H9 (cell line): ENCODE data around the gene GRIN3B. TPM values are rescaled to one million over a fixed set of nuclear protein-coding genes. Genes with fewer than 3 reads are reported as not detected.
A peak's percentile ranks its signal among the peaks of the same experiment; 100 is the strongest.

Experiments used
- DNase-seq: peaks from one replicate; pipeline ENCODE4 v3.0.0-alpha.2; 2017
- H2AFZ ChIP-seq: one replicate; pipeline ENCODE4 v1.6.1; 2013; ENCODE audit warnings: mild to moderate bottlenecking, low read length, control low read depth, moderate library complexity
- H2AK5ac ChIP-seq: 2 replicates; pipeline ENCODE4 v1.6.1; 2013; ENCODE audit warnings: low read length, control low read depth, mixed read lengths; ENCODE audit not compliant: insufficient read length
- H2BK120ac ChIP-seq: one replicate; pipeline ENCODE4 v1.6.1; 2013; ENCODE audit warnings: low read depth, mild to moderate bottlenecking, low read length, control low read depth, inconsistent platforms; ENCODE audit not compliant: poor library complexity, severe bottlenecking
- H2BK12ac ChIP-seq: 2 replicates; pipeline ENCODE4 v1.6.1; 2013; ENCODE audit warnings: low read length, control low read depth, mixed read lengths, low read depth; ENCODE audit not compliant: insufficient read length
- H2BK15ac ChIP-seq: 2 replicates; pipeline ENCODE4 v1.6.1; 2013; ENCODE audit warnings: low read depth, low read length, control low read depth
- H2BK20ac ChIP-seq: one replicate; pipeline ENCODE4 v1.6.1; 2013; ENCODE audit warnings: low read depth, mild to moderate bottlenecking, low read length, control low read depth, inconsistent platforms; ENCODE audit not compliant: poor library complexity, severe bottlenecking
- H2BK5ac ChIP-seq: 2 replicates; pipeline ENCODE4 v1.6.1; 2013; ENCODE audit warnings: low read length, control low read depth, mixed read lengths; ENCODE audit not compliant: insufficient read length
- H3K14ac ChIP-seq: 2 replicates; pipeline ENCODE4 v1.6.1; 2013; ENCODE audit warnings: low read length, control low read depth; ENCODE audit not compliant: insufficient read depth
- H3K18ac ChIP-seq: 2 replicates; pipeline ENCODE4 v1.6.1; 2013; ENCODE audit warnings: low read depth, mild to moderate bottlenecking, mixed read lengths, low read length, control low read depth; ENCODE audit not compliant: insufficient read length
- H3K23ac ChIP-seq: 2 replicates; pipeline ENCODE4 v1.6.1; 2013; ENCODE audit warnings: low read length, control low read depth, mixed read lengths, low read depth; ENCODE audit not compliant: insufficient read length
- H3K23me2 ChIP-seq: 2 replicates; pipeline ENCODE4 v1.6.1; 2013; ENCODE audit warnings: low read depth, mild to moderate bottlenecking, mixed read lengths, low read length, control low read depth; ENCODE audit not compliant: insufficient read length, poor library complexity, severe bottlenecking
- H3K27ac ChIP-seq: 2 replicates; pipeline ENCODE4 v1.5.1; 2013; ENCODE audit warnings: low read length, control low read depth, mixed read lengths, low read depth; ENCODE audit not compliant: insufficient read length
- H3K27me3 ChIP-seq: 2 replicates; pipeline ENCODE4 v1.6.1; 2013; ENCODE audit warnings: low read length, control low read depth, inconsistent platforms; ENCODE audit not compliant: insufficient read depth
- H3K4ac ChIP-seq: 2 replicates; pipeline ENCODE4 v1.6.1; 2013; ENCODE audit warnings: low read depth, mild to moderate bottlenecking, control low read depth, inconsistent platforms, low read length, moderate library complexity
- H3K4me1 ChIP-seq: 2 replicates; pipeline ENCODE4 v1.6.1; 2013; ENCODE audit warnings: low read length, control low read depth, inconsistent platforms; ENCODE audit not compliant: insufficient read depth
- H3K4me2 ChIP-seq: 2 replicates; pipeline ENCODE4 v1.6.1; 2013; ENCODE audit warnings: low read length, control low read depth, mixed read lengths; ENCODE audit not compliant: insufficient read length, insufficient read depth
- H3K56ac ChIP-seq: 2 replicates; pipeline ENCODE4 v1.6.1; 2013; ENCODE audit warnings: low read depth, mild to moderate bottlenecking, mixed read lengths, low read length, control low read depth; ENCODE audit not compliant: insufficient read length
- H3K79me1 ChIP-seq: 2 replicates; pipeline ENCODE4 v1.6.1; 2013; ENCODE audit warnings: low read depth, mild to moderate bottlenecking, moderate library complexity, low read length, control low read depth, inconsistent platforms; ENCODE audit not compliant: insufficient read depth, poor library complexity, severe bottlenecking
- H3K79me2 ChIP-seq: 2 replicates; pipeline ENCODE4 v1.6.1; 2013; ENCODE audit warnings: low read length, control low read depth, inconsistent platforms; ENCODE audit not compliant: insufficient read depth
- H3K9ac ChIP-seq: 2 replicates; pipeline ENCODE4 v1.6.1; 2013; ENCODE audit warnings: low read length, control low read depth, mixed read lengths; ENCODE audit not compliant: insufficient read length; ENCODE audit errors: extremely low read depth
- H3K9me3 ChIP-seq: one replicate; pipeline ENCODE4 v1.6.1; 2013; ENCODE audit warnings: low read depth, low read length, inconsistent platforms; ENCODE audit not compliant: control insufficient read depth
- H3T11ph ChIP-seq: one replicate; pipeline ENCODE4 v1.6.1; 2013; ENCODE audit warnings: mild to moderate bottlenecking, low read length, control low read depth, inconsistent platforms
- H4K20me1 ChIP-seq: one replicate; pipeline ENCODE4 v1.6.1; 2013; ENCODE audit not compliant: control insufficient read depth, insufficient read length, insufficient read depth
- H4K5ac ChIP-seq: 2 replicates; pipeline ENCODE4 v1.6.1; 2013; ENCODE audit warnings: low read depth, mild to moderate bottlenecking, mixed read lengths, low read length, control low read depth; ENCODE audit not compliant: insufficient read length
- H4K8ac ChIP-seq: replicated peaks from 2 replicates; pipeline ENCODE4 v1.6.1; 2013; ENCODE audit warnings: low read length, control low read depth, mixed read lengths, low read depth; ENCODE audit not compliant: insufficient read length
- H4K91ac ChIP-seq: 2 replicates; pipeline ENCODE4 v1.6.1; 2013; ENCODE audit warnings: low read depth, mild to moderate bottlenecking, moderate library complexity, mixed read lengths, low read length, control low read depth; ENCODE audit not compliant: insufficient read length
- H3K27ac Mint-ChIP-seq, 3 experiments: 2 replicates in 2 of 3; 3 replicates in 1 of 3; pipeline ENCODE4 v1.8.0; 2020 to 2021; ENCODE audit warnings: mixed read lengths in 3 of 3, mild to moderate bottlenecking in 1 of 3, moderate library complexity in 1 of 3
- H3K27me3 Mint-ChIP-seq: 2 replicates; pipeline ENCODE4 v1.8.0; 2021; ENCODE audit warnings: low read depth, mild to moderate bottlenecking, moderate library complexity, mixed read lengths
- H3K36me3 Mint-ChIP-seq, 3 experiments: 2 replicates in 2 of 3; 3 replicates in 1 of 3; pipeline ENCODE4 v1.8.0; 2020 to 2021; ENCODE audit warnings: low read depth in 3 of 3, mixed read lengths in 3 of 3; ENCODE audit not compliant: insufficient read depth in 1 of 3
- H3K4me1 Mint-ChIP-seq, 2 experiments: 2 replicates each; pipeline ENCODE4 v1.8.0; 2020; ENCODE audit warnings: mixed read lengths in 2 of 2
- H3K4me3 Mint-ChIP-seq, 2 experiments: 2 replicates in 1 of 2; 3 replicates in 1 of 2; pipeline ENCODE4 v1.8.0; 2020 to 2021; ENCODE audit warnings: mild to moderate bottlenecking in 2 of 2, mixed read lengths in 2 of 2, moderate library complexity in 1 of 2
- H3K9me3 Mint-ChIP-seq, 2 experiments: 2 replicates in 1 of 2; 3 replicates in 1 of 2; pipeline ENCODE4 v1.8.0; 2020; ENCODE audit warnings: mild to moderate bottlenecking in 2 of 2, mixed read lengths in 2 of 2, moderate library complexity in 1 of 2
- WGBS: extraction: QIAGEN DNeasy Blood & Tissue Kit; methylation state at CpG from one replicate; pipeline ENCODE4 v1.1.7; 2013; ENCODE audit warnings: missing lambda C conversion rate, low lambda C conversion rate, mixed read lengths; ENCODE audit not compliant: insufficient read length; ENCODE audit errors: extremely low coverage; 5-methylcytosine and 5-hydroxymethylcytosine counted together
- total RNA-seq: library from RNA; stranded (reverse); gene quantifications from 2 replicates; pipeline ENCODE4 v1.2.1, GENCODE V29; 2021
- TF ChIP-seq, protein P1 (sequence below): fragments of 200-600 bp; sonication (generic); conservative IDR thresholded peaks from 3 replicates; pipeline ENCODE4 v1.8.0; 2021; ENCODE audit warnings: antibody characterized with exemption, mild to moderate bottlenecking

The GRIN3B gene
- total RNA-seq, 1 experiment from 2014 or later = 1.0 TPM

DNA sequence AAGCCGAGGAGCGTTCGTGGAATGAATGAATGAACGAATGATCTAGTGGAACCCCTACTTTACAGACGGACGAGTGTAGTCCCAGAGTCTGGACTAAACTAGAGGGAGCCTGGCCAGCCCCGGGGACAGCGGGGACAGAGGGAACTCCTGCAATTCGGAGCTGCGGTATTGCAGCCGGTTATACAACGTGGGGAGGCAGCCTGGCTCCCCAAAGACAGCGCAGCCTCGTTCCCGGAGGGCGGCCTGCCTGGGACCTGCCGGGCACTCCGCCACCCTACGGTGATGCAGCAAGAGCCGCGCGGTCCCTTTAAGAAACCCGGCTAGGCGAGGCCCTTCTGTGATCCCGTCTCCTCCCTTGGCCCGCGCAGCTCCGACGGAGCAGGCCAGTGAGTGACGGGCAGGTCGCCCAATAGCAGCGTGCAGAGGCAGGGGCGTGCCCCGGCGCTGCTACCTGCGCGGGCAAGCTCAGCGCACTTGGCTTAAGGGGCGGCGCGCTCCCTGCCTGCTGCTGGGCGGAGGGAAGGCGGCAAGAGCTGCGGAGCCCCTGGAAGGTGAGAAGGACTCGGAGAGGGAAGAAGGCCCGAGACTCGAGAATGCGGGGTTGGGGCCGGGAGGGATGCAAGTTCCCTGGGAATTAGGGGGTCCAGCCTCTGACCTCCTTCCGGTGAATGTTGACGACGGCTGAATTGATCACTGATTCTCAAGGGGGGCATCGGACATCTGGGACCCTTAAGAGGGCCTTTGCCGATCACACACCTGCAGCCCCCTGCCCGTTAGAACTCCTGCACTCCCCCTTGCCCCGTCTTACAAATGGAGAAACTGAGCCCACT lies 39.6 kb downstream of the GRIN3B start, which contains the start of gene ABCA7:
TSS of gene ABCA7 (plus strand) at position 462 of the 830 bp plus-strand sequence. CDS start 1,255 bp downstream, outside the sequence.
- no peak within 1 kb of the TSS for H2AFZ ChIP-seq
- no peak within 1 kb of the TSS for H2BK5ac ChIP-seq
- H3K36me3 Mint-ChIP-seq = peaks cover 24 to 52% (median 38%) of the 10 kb centered on the region in 3 experiments
- no peaks in the 10 kb centered on the region for H3K9me3 ChIP-seq
- H3K23ac ChIP-seq = no peak within 1 kb of the TSS
- H3K27ac Mint-ChIP-seq = peak within 1 kb of the TSS in 2 of 3 experiments; percentile 95 to 97; a peak in 5 of 7 replicates
- no peak within 1 kb of the TSS for H3K18ac ChIP-seq
- H3K9me3 Mint-ChIP-seq = no peaks in the 10 kb centered on the region
- H3K4me1 ChIP-seq = no peaks in the 10 kb centered on the region; the same call in 1 of the 2 replicates
- no peak within 1 kb of the TSS for H3K14ac ChIP-seq
- no peak within 1 kb of the TSS for H4K91ac ChIP-seq
- peak within 1 kb of the TSS; percentile 82 to 93 for H3K4me3 Mint-ChIP-seq
- peak; percentile 99 for DNase-seq
- H3K79me1 ChIP-seq = no peaks in the 10 kb centered on the region
- H3K56ac ChIP-seq = no peak within 1 kb of the TSS
- H4K20me1 ChIP-seq = no peaks in the 10 kb centered on the region
- peak within 1 kb of the TSS; percentile 33 for H3K9ac ChIP-seq
- H2AK5ac ChIP-seq = no peak within 1 kb of the TSS
- peak within 1 kb of the TSS; percentile 69 for H3K4me2 ChIP-seq
- H4K8ac ChIP-seq = no peak within 1 kb of the TSS
- H3T11ph ChIP-seq = no peak within 1 kb of the TSS
- H3K27ac ChIP-seq = no peak within 1 kb of the TSS
- H3K27me3 Mint-ChIP-seq = peaks cover 3% of the 10 kb centered on the region; the same call in 1 of the 2 replicates
- no CpG with 5 or more reads among the region's 56 CpGs for WGBS
- no peaks in the 10 kb centered on the region for H3K79me2 ChIP-seq
- TF ChIP-seq, protein P1, sequence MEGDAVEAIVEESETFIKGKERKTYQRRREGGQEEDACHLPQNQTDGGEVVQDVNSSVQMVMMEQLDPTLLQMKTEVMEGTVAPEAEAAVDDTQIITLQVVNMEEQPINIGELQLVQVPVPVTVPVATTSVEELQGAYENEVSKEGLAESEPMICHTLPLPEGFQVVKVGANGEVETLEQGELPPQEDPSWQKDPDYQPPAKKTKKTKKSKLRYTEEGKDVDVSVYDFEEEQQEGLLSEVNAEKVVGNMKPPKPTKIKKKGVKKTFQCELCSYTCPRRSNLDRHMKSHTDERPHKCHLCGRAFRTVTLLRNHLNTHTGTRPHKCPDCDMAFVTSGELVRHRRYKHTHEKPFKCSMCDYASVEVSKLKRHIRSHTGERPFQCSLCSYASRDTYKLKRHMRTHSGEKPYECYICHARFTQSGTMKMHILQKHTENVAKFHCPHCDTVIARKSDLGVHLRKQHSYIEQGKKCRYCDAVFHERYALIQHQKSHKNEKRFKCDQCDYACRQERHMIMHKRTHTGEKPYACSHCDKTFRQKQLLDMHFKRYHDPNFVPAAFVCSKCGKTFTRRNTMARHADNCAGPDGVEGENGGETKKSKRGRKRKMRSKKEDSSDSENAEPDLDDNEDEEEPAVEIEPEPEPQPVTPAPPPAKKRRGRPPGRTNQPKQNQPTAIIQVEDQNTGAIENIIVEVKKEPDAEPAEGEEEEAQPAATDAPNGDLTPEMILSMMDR = no peak
- H3K23me2 ChIP-seq = peaks cover 9% of the 10 kb centered on the region
- no peak within 1 kb of the TSS for H4K5ac ChIP-seq
- H3K27me3 ChIP-seq = no peaks in the 10 kb centered on the region
- no peak within 1 kb of the TSS for H2BK120ac ChIP-seq
- no peak within 1 kb of the TSS for H2BK20ac ChIP-seq
- H2BK12ac ChIP-seq = no peak within 1 kb of the TSS
- no peak within 1 kb of the TSS for H2BK15ac ChIP-seq
- H3K4ac ChIP-seq = no peak within 1 kb of the TSS
- peaks cover 13 to 29% of the 10 kb centered on the region in 2 experiments for H3K4me1 Mint-ChIP-seq
